ENCODE results near the gene SFSWAP. TPM values are rescaled to one million over a fixed set of nuclear protein-coding genes. Genes with fewer than 3 reads are reported as not detected.
"Not testable (repeated sequence)": the region's sequence is repeated elsewhere in the genome, so short reads cannot be mapped to it uniquely, and the experiment has no call there.

The SFSWAP gene
- total and polyA plus RNA-seq, 2 of the 8 experiments (the other 6 are each of a cell fraction or from before 2014, with no cell fraction given), result 36.5 to 49.5 TPM

DNA sequence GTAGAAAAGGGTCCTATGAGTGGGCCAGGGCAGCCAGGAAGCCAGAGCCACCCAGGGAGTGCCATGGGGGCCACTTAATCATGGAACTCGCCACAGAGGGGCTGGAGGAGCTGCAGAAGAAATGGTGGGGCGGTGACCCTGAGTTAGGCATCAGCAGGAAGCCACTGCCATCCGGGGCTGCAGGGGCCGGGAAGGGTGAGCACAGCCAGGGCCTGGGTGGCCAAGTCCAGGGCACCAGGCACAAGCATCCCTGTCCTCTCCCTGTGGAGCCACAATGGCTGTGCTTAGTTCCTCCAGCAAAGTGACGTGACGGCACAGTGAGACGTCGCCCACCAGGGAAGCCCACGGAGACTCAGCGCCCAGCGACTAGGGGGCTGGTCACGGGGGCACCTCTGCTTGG, 44.4 kb upstream of the SFSWAP start:
- DNase-seq (ENCODE audit: low read depth in 1 of 2, low spot score in 2 of 2); POLR2A ChIA-PET (ENCODE audit: partially characterized antibody); H2BK5ac ChIP-seq (ENCODE audit: low read depth, low read length): not testable (repeated sequence)

DNA sequence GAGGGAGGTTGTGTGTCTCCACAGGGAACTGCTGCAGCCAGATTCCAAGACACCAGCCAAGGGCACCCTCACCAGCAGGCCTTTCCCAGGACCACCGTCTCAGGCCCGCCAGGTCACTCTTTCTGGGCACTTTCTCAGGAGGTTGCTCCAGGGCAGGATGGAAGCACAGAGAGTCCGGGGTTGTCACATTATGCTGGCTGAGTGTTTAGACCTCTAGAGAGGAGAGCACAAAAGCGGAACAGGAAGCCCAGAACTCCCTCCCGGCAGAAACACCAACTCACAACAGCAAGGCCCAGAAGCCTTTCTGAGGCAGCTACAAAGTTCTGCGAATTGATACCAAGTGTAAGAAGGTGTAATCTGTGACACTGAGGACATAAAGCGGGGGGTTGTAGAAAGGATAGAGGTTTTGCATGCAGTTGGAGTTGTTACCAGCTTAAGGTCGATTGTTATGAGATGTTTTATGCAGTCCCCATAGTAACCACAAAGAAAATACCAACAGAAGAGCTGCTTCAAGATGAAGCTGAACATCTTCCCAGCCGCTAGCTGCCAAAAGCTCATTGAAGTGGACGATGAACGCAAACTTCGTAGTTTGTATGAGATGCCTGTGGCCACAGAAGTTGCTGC, 43.8 kb upstream of the SFSWAP start:
- H3K18ac ChIP-seq (ENCODE audit: extremely low read depth, low read length); H2AFZ ChIP-seq (ENCODE audit: low read length); H3K23ac ChIP-seq (ENCODE audit: insufficient read length); H3K9me3 ChIP-seq (ENCODE audit: insufficient read depth in 2 of 2, low read depth in 1 of 2, low read length in 1 of 2); H4K91ac ChIP-seq (replicated peaks; ENCODE audit: insufficient read length, low read length); H2BK15ac ChIP-seq (ENCODE audit: low read length); H2AK5ac ChIP-seq (ENCODE audit: low read depth, low read length); H2BK12ac ChIP-seq (ENCODE audit: low read depth, low read length); H3K23me2 ChIP-seq (ENCODE audit: low read depth, low read length); H3K4me1 ChIP-seq (replicated peaks in 1 of 4; ENCODE audit: control insufficient read depth in 3 of 4, insufficient read depth in 4 of 4, low read length in 3 of 4); H3K56ac ChIP-seq (replicated peaks; ENCODE audit: insufficient read length, low read depth, low read length); H3K79me1 ChIP-seq (ENCODE audit: low read depth, low read length); H3K36me3 ChIP-seq (ENCODE audit: control insufficient read depth in 2 of 4, insufficient read depth in 4 of 4, low read length in 3 of 4); H3K14ac ChIP-seq (ENCODE audit: insufficient read length); H3K9ac ChIP-seq (replicated peaks in 1 of 4; ENCODE audit: extremely low read depth in 1 of 4, low read depth in 3 of 4, low read length in 3 of 4); H3K27ac ChIP-seq (ENCODE audit: low read depth, low read length); FAIRE-seq; H3K4me2 ChIP-seq (ENCODE audit: insufficient read depth in 1 of 2, low read depth in 2 of 2, low read length in 2 of 2); H3K4me3 ChIP-seq (ENCODE audit: extremely low read depth in 1 of 4, insufficient read depth in 2 of 4, low read depth in 3 of 4, low read length in 4 of 4); H2BK120ac ChIP-seq (replicated peaks; ENCODE audit: low read depth, low read length); DNase-seq (ENCODE audit: low read depth in 1 of 2, low spot score in 2 of 2); H4K5ac ChIP-seq (ENCODE audit: insufficient read length, low read depth, low read length); CTCF ChIA-PET (ENCODE audit: partially characterized antibody); H4K20me1 ChIP-seq (replicated peaks in 1 of 2; ENCODE audit: control insufficient read depth in 1 of 2, insufficient read depth in 2 of 2, low read length in 2 of 2); H2BK20ac ChIP-seq (ENCODE audit: low read length); H3K27me3 ChIP-seq (replicated peaks in 1 of 4; ENCODE audit: control insufficient read depth in 3 of 4, extremely low read depth in 1 of 4, insufficient read depth in 3 of 4, low read length in 3 of 4); H2BK5ac ChIP-seq (ENCODE audit: low read depth, low read length); POLR2A ChIA-PET (ENCODE audit: partially characterized antibody); H3K79me2 ChIP-seq (ENCODE audit: control insufficient read depth in 1 of 2, insufficient read depth in 2 of 2, low read length in 2 of 2); H4K8ac ChIP-seq (ENCODE audit: extremely low read depth, insufficient read depth, low read length); H3K4ac ChIP-seq (replicated peaks; ENCODE audit: insufficient read length, low read depth, low read length): not testable (repeated sequence)
- WGBS, 2 experiments (ENCODE audit: extremely low coverage in 1 of 2, insufficient coverage in 1 of 2, insufficient read length in 1 of 2, insufficient replicate concordance in 2 of 2, low coverage in 1 of 2, low lambda C conversion rate in 2 of 2, missing lambda C conversion rate in 1 of 2), result 90% methylated on average over 12 of the region's 12 CpGs; no CpG with 5 or more reads in 1 of the 2 experiments

More for the DNA sequence above, 44.4 kb upstream of the SFSWAP start:
- H2BK120ac ChIP-seq (replicated peaks; ENCODE audit: low read depth, low read length); H4K5ac ChIP-seq (ENCODE audit: insufficient read length, low read depth, low read length); H3K18ac ChIP-seq (ENCODE audit: extremely low read depth, low read length); H3K56ac ChIP-seq (replicated peaks; ENCODE audit: insufficient read length, low read depth, low read length); H2BK20ac ChIP-seq (ENCODE audit: low read length); H3K14ac ChIP-seq (ENCODE audit: insufficient read length); H3K79me2 ChIP-seq (ENCODE audit: control insufficient read depth in 1 of 2, insufficient read depth in 2 of 2, low read length in 2 of 2); H3K23me2 ChIP-seq (ENCODE audit: low read depth, low read length); H3K27ac ChIP-seq (ENCODE audit: low read depth, low read length); H3K4me2 ChIP-seq (ENCODE audit: insufficient read depth in 1 of 2, low read depth in 2 of 2, low read length in 2 of 2); H2AK5ac ChIP-seq (ENCODE audit: low read depth, low read length); H3K79me1 ChIP-seq (ENCODE audit: low read depth, low read length); H3K4me3 ChIP-seq (ENCODE audit: extremely low read depth in 1 of 4, insufficient read depth in 2 of 4, low read depth in 3 of 4, low read length in 4 of 4); H3K23ac ChIP-seq (ENCODE audit: insufficient read length); H3K4me1 ChIP-seq (replicated peaks in 1 of 4; ENCODE audit: control insufficient read depth in 3 of 4, insufficient read depth in 4 of 4, low read length in 3 of 4); H4K20me1 ChIP-seq (replicated peaks in 1 of 2; ENCODE audit: control insufficient read depth in 1 of 2, insufficient read depth in 2 of 2, low read length in 2 of 2); H3K9ac ChIP-seq (replicated peaks in 1 of 4; ENCODE audit: extremely low read depth in 1 of 4, low read depth in 3 of 4, low read length in 3 of 4); H2AFZ ChIP-seq (ENCODE audit: low read length); H3K36me3 ChIP-seq (ENCODE audit: control insufficient read depth in 2 of 4, insufficient read depth in 4 of 4, low read length in 3 of 4); H4K8ac ChIP-seq (ENCODE audit: extremely low read depth, insufficient read depth, low read length); CTCF ChIA-PET (ENCODE audit: partially characterized antibody); H3K27me3 ChIP-seq (replicated peaks in 1 of 4; ENCODE audit: control insufficient read depth in 3 of 4, extremely low read depth in 1 of 4, insufficient read depth in 3 of 4, low read length in 3 of 4); H2BK15ac ChIP-seq (ENCODE audit: low read length); H4K91ac ChIP-seq (replicated peaks; ENCODE audit: insufficient read length, low read length); H3K4ac ChIP-seq (replicated peaks; ENCODE audit: insufficient read length, low read depth, low read length); FAIRE-seq; H3K9me3 ChIP-seq (ENCODE audit: insufficient read depth in 2 of 2, low read depth in 1 of 2, low read length in 1 of 2); H2BK12ac ChIP-seq (ENCODE audit: low read depth, low read length): not testable (repeated sequence)
- WGBS, 2 experiments (ENCODE audit: extremely low coverage in 1 of 2, insufficient coverage in 1 of 2, insufficient read length in 1 of 2, insufficient replicate concordance in 2 of 2, low coverage in 1 of 2, low lambda C conversion rate in 2 of 2, missing lambda C conversion rate in 1 of 2), result 94% methylated on average over 4 of the region's 12 CpGs; no CpG with 5 or more reads in 1 of the 2 experiments
